Upper lobe of right lung (tissue), 1 donor: ENCODE results near the gene CDC42EP5. TPM values are rescaled to one million over a fixed set of nuclear protein-coding genes. Genes with fewer than 3 reads are reported as not detected.
A peak's percentile ranks its signal among the peaks of the same experiment; 100 is the strongest.
"Not testable (repeated sequence)": the region's sequence is repeated elsewhere in the genome, so short reads cannot be mapped to it uniquely, and the experiment has no call there.

Experiments used
- ATAC-seq: fragments of 200-7000 bp; cut with Tn5 transposase; one replicate; pipeline ENCODE4 v1.9.1; 2020; ENCODE audit warnings: mild to moderate bottlenecking, moderate library complexity
- DNase-seq: peaks from one replicate; pipeline ENCODE4 v3.0.0-alpha.2; 2020
- H3K27ac ChIP-seq: fragments of 200-600 bp; one replicate; pipeline ENCODE4 v1.8.0; 2022
- H3K27me3 ChIP-seq: fragments of 200-600 bp; one replicate; pipeline ENCODE4 v1.8.0; 2022; ENCODE audit warnings: mild to moderate bottlenecking
- H3K36me3 ChIP-seq: fragments of 200-600 bp; one replicate; pipeline ENCODE4 v1.8.0; 2022
- H3K4me1 ChIP-seq: fragments of 200-600 bp; one replicate; pipeline ENCODE4 v1.8.0; 2022
- H3K4me3 ChIP-seq: fragments of 200-600 bp; one replicate; pipeline ENCODE4 v1.8.0; 2022; ENCODE audit warnings: mild to moderate bottlenecking
- H3K9me3 ChIP-seq: fragments of 200-600 bp; one replicate; pipeline ENCODE4 v1.8.0; 2022
- CTCF ChIP-seq: fragments of 200-600 bp; IDR thresholded peaks from one replicate; pipeline ENCODE4 v1.8.0; 2022; ENCODE audit warnings: antibody characterized with exemption
- intact Hi-C: fragments of 100-400 bp; cut with DNase I; formaldehyde crosslinking; loops from one replicate; pipeline ENCODE4 v1.11.0; 2022
- total RNA-seq: library from RNA; stranded (reverse); fragmentation: NEBNext Ultra II Directional; extraction: Animal tissue kit (Norgen Biotek cat#: 25700); gene quantifications from one replicate; pipeline ENCODE4 v1.2.1, GENCODE V29; 2021
- donor health status: DM: no; HTN: yes; CAD: no; lungs with severe emphysema.

CDC42EP5 gene
- total RNA-seq, 1 donor from 2014 or later = 38.2 TPM

- no peak within 1 kb of the TSS for H3K4me3 ChIP-seq
- ATAC-seq (no peak), DNase-seq (no peak)
- H3K27me3 ChIP-seq = peaks cover 9% of the 10 kb centered on the region
- intact Hi-C loops = no loop called here
- no peak for TF ChIP-seq CTCF
- H3K4me1 ChIP-seq = no peaks in the 10 kb centered on the region
- H3K36me3 ChIP-seq = no peaks in the 10 kb centered on the region
- H3K9me3 ChIP-seq = no peaks in the 10 kb centered on the region
- H3K27ac ChIP-seq = no peak within 1 kb of the TSS
These were observed 29.5 kb upstream of the CDC42EP5 start, which contains the start of gene LAIR2 for GRCh38 chr19:54502518-54503048. TSS of gene LAIR2 (plus strand) at chr19:54502831. CDS start at chr19:54502919, 88 bp downstream.

GRCh38 chr19:54498451-54498772 lies 25.3 kb upstream of the CDC42EP5 start:
- H3K4me1 ChIP-seq, intact Hi-C loops, H3K9me3 ChIP-seq, H3K27ac ChIP-seq, H3K4me3 ChIP-seq, DNase-seq, H3K36me3 ChIP-seq: not testable (repeated sequence)
- H3K27me3 ChIP-seq = peaks cover 13% of the 10 kb centered on the region
- ATAC-seq = peak; percentile 69

- H3K27ac ChIP-seq, H3K9me3 ChIP-seq, H3K4me1 ChIP-seq, H3K36me3 ChIP-seq, DNase-seq, H3K4me3 ChIP-seq, ATAC-seq, intact Hi-C loops: not testable (repeated sequence)
- peaks cover 12% of the 10 kb centered on the region for H3K27me3 ChIP-seq
These were observed 24.8 kb upstream of the CDC42EP5 start for GRCh38 chr19:54497747-54498450.

GRCh38 chr19:54495284-54495683 lies 22.2 kb upstream of the CDC42EP5 start:
- H3K27ac ChIP-seq, H3K4me3 ChIP-seq, H3K36me3 ChIP-seq, DNase-seq, intact Hi-C loops, H3K4me1 ChIP-seq, H3K9me3 ChIP-seq: not testable (repeated sequence)
- ATAC-seq = peak; percentile 44
- peaks cover 22% of the 10 kb centered on the region for H3K27me3 ChIP-seq

GRCh38 chr19:54493967-54494585 lies 21.0 kb upstream of the CDC42EP5 start:
- intact Hi-C loops = no loop called here
- ATAC-seq = no peak
- Histone ChIP-seq H3K9me3 (no peaks in the 10 kb centered on the region), H3K4me1 (no peaks in the 10 kb centered on the region), H3K36me3 (no peaks in the 10 kb centered on the region), H3K27ac (no peak overlapping the region), H3K27me3 (peaks cover 22% of the 10 kb centered on the region), H3K4me3 (no peak overlapping the region)
- no peak for DNase-seq
- no peak for TF ChIP-seq CTCF

GRCh38 chr19:54493056-54493455 lies 20.0 kb upstream of the CDC42EP5 start:
- H3K36me3 ChIP-seq, H3K4me3 ChIP-seq, H3K4me1 ChIP-seq, H3K27ac ChIP-seq, DNase-seq, ATAC-seq, intact Hi-C loops, H3K9me3 ChIP-seq: not testable (repeated sequence)
- peaks cover 22% of the 10 kb centered on the region for H3K27me3 ChIP-seq

GRCh38 chr19:54492568-54492967 lies 19.5 kb upstream of the CDC42EP5 start:
- intact Hi-C loops = no loop called here
- Histone ChIP-seq H3K27ac (no peak overlapping the region), H3K36me3 (no peaks in the 10 kb centered on the region), H3K9me3 (no peaks in the 10 kb centered on the region), H3K4me1 (no peaks in the 10 kb centered on the region), H3K4me3 (no peak overlapping the region), H3K27me3 (peaks cover 22% of the 10 kb centered on the region)
- ATAC-seq (peak; percentile 12), DNase-seq (no peak)
- no peak for TF ChIP-seq CTCF
